WTC11 (cell line): ENCODE data around the gene RPS3. TPM values are rescaled to one million over a fixed set of nuclear protein-coding genes. Genes with fewer than 3 reads are reported as not detected.

Experiments
- ATAC-seq: fragments of 200-7000 bp; cut with Tn5 transposase; 2 replicates; pipeline ENCODE4 v1.10.0; 2021; ENCODE audit warnings: mild to moderate bottlenecking, moderate library complexity
- CTCF ChIA-PET: fragments of 300-600 bp; sonication (Branson Sonifier 250); formaldehyde crosslinking; loops from one replicate; lab custom pipeline; 2021; ENCODE audit warnings: antibody characterized with exemption; lab: Charles Lee
- POLR2A ChIA-PET: fragments of 350-600 bp; sonication (Branson Sonifier 250); formaldehyde crosslinking; loops from one replicate; lab custom pipeline; 2021; ENCODE audit warnings: antibody characterized with exemption; lab: Charles Lee
- DNase-seq: peaks from one replicate; pipeline ENCODE4 v3.0.0; 2021; ENCODE audit warnings: low spot score
- H3K27ac Mint-ChIP-seq: 2 replicates; pipeline ENCODE4 v1.8.0; 2021; ENCODE audit warnings: mixed read lengths
- H3K27me3 Mint-ChIP-seq: 2 replicates; pipeline ENCODE4 v1.8.0; 2021; ENCODE audit warnings: low read depth, mild to moderate bottlenecking, moderate library complexity, mixed read lengths
- H3K36me3 Mint-ChIP-seq: 2 replicates; pipeline ENCODE4 v1.8.0; 2021; ENCODE audit warnings: mixed read lengths
- H3K4me1 Mint-ChIP-seq: 2 replicates; pipeline ENCODE4 v1.8.0; 2022; ENCODE audit warnings: mixed read lengths
- H3K4me3 Mint-ChIP-seq: 2 replicates; pipeline ENCODE4 v1.8.0; 2021; ENCODE audit warnings: mild to moderate bottlenecking, moderate library complexity, mixed read lengths
- H3K9me3 Mint-ChIP-seq: 2 replicates; pipeline ENCODE4 v1.8.0; 2021; ENCODE audit warnings: mixed read lengths
- ARID4B ChIP-seq: sonication (generic); formaldehyde crosslinking; IDR thresholded peaks from 2 replicates; pipeline ENCODE4 v1.8.0; 2023; ENCODE audit warnings: missing genetic modification reagents, mild to moderate bottlenecking, borderline replicate concordance
- CREM ChIP-seq: sonication (generic); formaldehyde crosslinking; IDR thresholded peaks from 2 replicates; pipeline ENCODE4 v1.8.1; 2022; ENCODE audit warnings: mild to moderate bottlenecking, missing genetic modification reagents, moderate library complexity
- EMX1 ChIP-seq: fragments of 250-450 bp; sonication (Bioruptor Pico); IDR thresholded peaks from 2 replicates; pipeline ENCODE4 v1.8.0; 2021; ENCODE audit warnings: mild to moderate bottlenecking
- GABPB1 ChIP-seq: sonication (generic); formaldehyde crosslinking; IDR thresholded peaks from 2 replicates; pipeline ENCODE4 v1.8.1; 2023; ENCODE audit warnings: mild to moderate bottlenecking, missing genetic modification reagents
- GTF2I ChIP-seq: fragments of 250-450 bp; sonication (Bioruptor Pico); conservative IDR thresholded peaks from 2 replicates; pipeline ENCODE4 v1.4.0; 2021; ENCODE audit warnings: mild to moderate bottlenecking
- JUN ChIP-seq: sonication (generic); formaldehyde crosslinking; IDR thresholded peaks from 2 replicates; pipeline ENCODE4 v1.8.0; 2023; ENCODE audit warnings: mild to moderate bottlenecking, missing genetic modification reagents
- NR2C2 ChIP-seq: sonication (generic); formaldehyde crosslinking; IDR thresholded peaks from 2 replicates; pipeline ENCODE4 v1.8.0; 2022; ENCODE audit warnings: mild to moderate bottlenecking, missing genetic modification reagents
- PRDM15 ChIP-seq: sonication (generic); formaldehyde crosslinking; IDR thresholded peaks from 2 replicates; pipeline ENCODE4 v1.8.0; 2022; ENCODE audit warnings: missing genetic modification reagents
- RELA ChIP-seq: sonication (generic); formaldehyde crosslinking; IDR thresholded peaks from 2 replicates; pipeline ENCODE4 v1.8.1; 2022; ENCODE audit warnings: missing genetic modification reagents, mild to moderate bottlenecking, borderline replicate concordance
- SMAD4 ChIP-seq: sonication (generic); formaldehyde crosslinking; IDR thresholded peaks from 2 replicates; pipeline ENCODE4 v1.8.0; 2022; ENCODE audit warnings: mild to moderate bottlenecking, missing genetic modification reagents
- TCF7 ChIP-seq: sonication (generic); formaldehyde crosslinking; IDR thresholded peaks from 2 replicates; pipeline ENCODE4 v1.8.0; 2022; ENCODE audit warnings: mild to moderate bottlenecking, low read depth, missing genetic modification reagents, moderate library complexity
- USF1 ChIP-seq: sonication (generic); formaldehyde crosslinking; IDR thresholded peaks from 2 replicates; pipeline ENCODE4 v1.8.0; 2022; ENCODE audit warnings: mild to moderate bottlenecking, missing genetic modification reagents
- ZNF232 ChIP-seq: sonication (generic); formaldehyde crosslinking; IDR thresholded peaks from 2 replicates; pipeline ENCODE4 v1.8.0; 2022; ENCODE audit warnings: mild to moderate bottlenecking, missing genetic modification reagents
- ZSCAN18 ChIP-seq: fragments of 250-450 bp; sonication (Bioruptor Pico); IDR thresholded peaks from 2 replicates; pipeline ENCODE4 v2.1.2; 2022; ENCODE audit warnings: mild to moderate bottlenecking, moderate library complexity
- total RNA-seq: library from RNA; stranded (reverse); gene quantifications from 3 replicates; pipeline ENCODE4 v1.2.3, GENCODE V29; 2021
- TF ChIP-seq, protein P1 (sequence below): fragments of 250-450 bp; sonication (Bioruptor Pico); IDR thresholded peaks from 2 replicates; pipeline ENCODE4 v1.9.0; 2021; ENCODE audit warnings: moderate library complexity, mild to moderate bottlenecking, inconsistent platforms, borderline replicate concordance

The RPS3 gene
- total RNA-seq, 1 experiment from 2014 or later = 3,967 TPM

DNA sequence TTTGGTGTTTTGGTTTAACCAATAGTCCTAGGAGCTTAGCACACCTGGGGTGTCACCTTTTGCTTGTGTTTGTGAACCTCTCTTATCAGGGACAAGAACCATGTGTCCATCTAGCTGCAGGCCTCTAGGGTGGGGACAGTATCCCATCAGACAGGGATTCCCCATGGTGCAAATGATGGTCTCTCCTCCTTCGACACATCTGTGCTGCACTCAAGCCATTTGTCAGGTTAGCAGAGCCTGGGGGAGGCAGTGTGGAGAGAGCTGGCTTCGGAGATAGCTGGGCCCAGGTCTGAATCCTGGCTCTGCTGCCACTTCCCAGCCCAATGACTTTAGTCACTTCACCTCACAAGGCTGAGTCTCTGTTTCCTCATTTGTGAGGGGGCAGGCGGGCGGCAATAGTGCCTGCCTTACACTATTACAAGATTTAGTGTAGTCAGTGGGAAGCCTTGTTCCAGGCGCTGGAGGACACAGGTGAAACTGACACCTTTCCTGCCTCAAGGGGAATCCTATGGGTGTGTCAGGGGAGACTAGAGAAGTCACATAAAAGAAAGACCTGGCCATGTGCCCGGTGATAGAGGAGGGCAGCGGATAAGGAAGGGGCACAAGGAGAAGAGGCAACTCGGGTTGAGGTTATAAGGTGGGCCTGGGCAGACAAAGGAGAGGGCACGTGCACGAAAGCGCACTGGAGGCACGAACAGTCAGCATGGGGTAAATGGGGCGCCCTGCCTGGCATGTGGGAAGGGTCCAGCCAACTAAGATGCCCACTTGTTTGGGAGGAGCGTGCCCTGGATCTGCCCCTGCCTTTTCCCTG, 21.1 kb downstream of the RPS3 start:
- no peak for DNase-seq
- H3K9me3 Mint-ChIP-seq = no peaks in the 10 kb centered on the region
- peak overlapping the region; percentile 78 for H3K27ac Mint-ChIP-seq
- no peak for ATAC-seq
- ChIA-PET POLR2A (interaction anchor here (0.6 kb wide), 1 partner anchor 16 kb away, joined by 3 read pairs; no protein-coding TSS in a partner anchor), CTCF (interaction anchor here (1.0 to 1.4 kb wide), 4 partner anchors 25 to 140 kb away, joined by 3 to 5 read pairs (median 4); no protein-coding TSS in a partner anchor)
- H3K27me3 Mint-ChIP-seq = no peaks in the 10 kb centered on the region
- H3K36me3 Mint-ChIP-seq = peaks cover 32% of the 10 kb centered on the region
- peaks cover 13% of the 10 kb centered on the region for H3K4me1 Mint-ChIP-seq
- TF ChIP-seq RELA (CRISPR knock-in tag) = no peak
- no peak for TF ChIP-seq CREM
- no peak for TF ChIP-seq ZNF232 (CRISPR knock-in tag)
- no peak for TF ChIP-seq ARID4B (CRISPR knock-in tag)
- TF ChIP-seq EMX1 (CRISPR knock-in tag) = no peak
- TF ChIP-seq NR2C2 (CRISPR knock-in tag) = no peak
- no peak for TF ChIP-seq ZSCAN18 (CRISPR knock-in tag)
- TF ChIP-seq GTF2I (CRISPR knock-in tag) = no peak
- no peak for TF ChIP-seq PRDM15 (CRISPR knock-in tag)
- TF ChIP-seq USF1 = no peak
- TF ChIP-seq, protein P1, sequence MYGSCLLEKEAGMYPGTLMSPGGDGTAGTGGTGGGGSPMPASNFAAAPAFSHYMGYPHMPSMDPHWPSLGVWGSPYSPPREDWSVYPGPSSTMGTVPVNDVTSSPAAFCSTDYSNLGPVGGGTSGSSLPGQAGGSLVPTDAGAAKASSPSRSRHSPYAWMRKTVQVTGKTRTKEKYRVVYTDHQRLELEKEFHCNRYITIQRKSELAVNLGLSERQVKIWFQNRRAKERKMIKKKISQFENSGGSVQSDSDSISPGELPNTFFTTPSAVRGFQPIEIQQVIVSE (CRISPR knock-in tag) = no peak
- no peak for TF ChIP-seq JUN (CRISPR knock-in tag)
- no peak for TF ChIP-seq GABPB1 (CRISPR knock-in tag)
- no peak for TF ChIP-seq TCF7 (CRISPR knock-in tag)
- no peak for TF ChIP-seq SMAD4 (CRISPR knock-in tag)
- no peak overlapping the region for H3K4me3 Mint-ChIP-seq
